GM19372 (cell line): ENCODE measurements around the gene ZBTB16.

Source experiments
- ATAC-seq: cut with Tn5 transposase; IDR thresholded peaks from one replicate; pipeline ENCODE4 v1.9.1; 2021; ENCODE audit warnings: mild to moderate bottlenecking, low read depth, moderate library complexity; ENCODE audit not compliant: unreplicated experiment

ZBTB16 gene

DNA sequence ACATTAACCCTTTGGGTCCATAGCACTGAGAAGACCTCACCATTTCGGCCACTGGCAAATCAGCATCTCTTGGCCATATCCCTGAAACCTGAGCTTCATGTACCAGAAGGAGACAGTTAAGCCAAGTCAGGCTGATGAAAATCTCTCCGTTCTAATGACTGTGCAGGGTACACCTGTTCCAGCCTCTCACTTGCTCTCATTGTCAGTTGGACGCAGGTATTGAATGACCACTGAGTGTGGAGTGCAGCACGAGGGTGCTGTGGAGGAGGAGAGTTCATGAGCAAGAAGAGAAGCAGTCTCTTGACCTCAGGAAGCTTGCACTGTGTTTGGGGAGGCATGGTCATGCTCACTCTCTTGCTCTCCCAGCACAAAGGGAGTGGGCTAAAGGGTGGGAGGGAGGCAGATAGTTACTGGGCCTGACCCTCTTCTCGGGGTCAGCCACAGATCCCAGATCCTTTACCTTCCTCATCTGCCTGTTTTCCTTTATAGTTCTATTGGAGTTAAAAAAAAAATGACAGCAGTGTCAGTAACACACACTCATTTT, 65.2 kb downstream of the ZBTB16 start:
- no peak for ATAC-seq

- ATAC-seq: no peak
These were observed 66.0 kb downstream of the ZBTB16 start for GRCh38 chr11:114125531-114125930.

- no peak for ATAC-seq
These were observed 66.4 kb downstream of the ZBTB16 start for GRCh38 chr11:114125959-114126358.

- ATAC-seq: no peak
These were observed 68.9 kb downstream of the ZBTB16 start for GRCh38 chr11:114128399-114128798.

GRCh38 chr11:114129142-114129541, 69.6 kb downstream of the ZBTB16 start:
- no peak for ATAC-seq

GRCh38 chr11:114129699-114130098, 70.2 kb downstream of the ZBTB16 start:
- ATAC-seq: no peak

DNA sequence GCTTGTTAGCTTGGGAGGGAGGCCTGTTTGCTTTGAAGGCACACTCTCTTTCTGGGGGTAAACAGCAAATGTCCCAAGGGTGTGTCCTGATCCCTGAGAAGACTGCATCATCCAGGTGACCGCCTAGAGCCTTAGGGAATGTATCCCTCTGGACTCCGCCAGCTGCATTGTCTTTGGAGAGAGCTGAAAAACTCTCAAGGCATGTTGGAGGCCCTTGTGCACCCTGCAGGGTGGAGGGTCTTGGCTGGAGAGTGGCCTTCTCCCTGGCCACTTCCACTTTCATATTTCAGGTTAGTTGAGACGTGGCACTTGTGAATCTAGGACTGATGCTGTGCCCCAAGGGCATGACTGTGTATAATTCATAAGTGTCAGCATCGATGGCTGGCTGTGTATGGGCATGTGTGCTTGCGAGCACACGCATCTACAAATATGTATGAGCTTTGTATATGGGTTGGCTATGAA, 70.6 kb downstream of the ZBTB16 start:
- ATAC-seq: no peak

DNA sequence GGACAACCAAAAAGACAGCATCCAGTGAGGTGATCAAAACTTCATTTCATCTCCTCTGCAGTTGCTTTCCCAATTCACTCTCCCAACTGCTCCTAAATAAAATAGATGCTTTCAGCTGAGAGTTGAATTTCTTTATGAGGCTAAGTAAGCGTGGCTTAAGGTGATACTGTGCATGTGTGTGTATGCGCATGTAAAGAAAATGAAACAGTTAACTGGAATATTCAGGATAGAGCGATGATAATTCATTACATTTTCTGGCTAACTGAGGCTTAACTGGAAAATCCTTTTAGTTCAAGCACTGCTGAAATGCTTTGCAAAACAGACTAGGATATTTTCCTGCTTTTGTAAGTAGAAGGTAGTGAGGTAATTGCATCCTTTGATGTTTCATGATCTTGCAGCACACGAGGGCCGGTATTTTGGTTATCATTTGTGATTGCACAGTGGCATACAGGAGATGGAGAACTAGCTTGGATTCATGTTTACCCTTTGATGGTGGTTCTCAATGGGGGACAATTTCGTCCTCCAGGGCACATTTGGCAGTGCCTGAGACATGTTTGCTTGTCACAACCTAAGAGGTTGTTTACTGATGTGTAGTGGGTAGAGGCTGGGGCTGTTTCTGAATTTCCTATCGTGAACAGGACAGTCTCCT, 71.2 kb downstream of the ZBTB16 start:
- no peak for ATAC-seq

DNA sequence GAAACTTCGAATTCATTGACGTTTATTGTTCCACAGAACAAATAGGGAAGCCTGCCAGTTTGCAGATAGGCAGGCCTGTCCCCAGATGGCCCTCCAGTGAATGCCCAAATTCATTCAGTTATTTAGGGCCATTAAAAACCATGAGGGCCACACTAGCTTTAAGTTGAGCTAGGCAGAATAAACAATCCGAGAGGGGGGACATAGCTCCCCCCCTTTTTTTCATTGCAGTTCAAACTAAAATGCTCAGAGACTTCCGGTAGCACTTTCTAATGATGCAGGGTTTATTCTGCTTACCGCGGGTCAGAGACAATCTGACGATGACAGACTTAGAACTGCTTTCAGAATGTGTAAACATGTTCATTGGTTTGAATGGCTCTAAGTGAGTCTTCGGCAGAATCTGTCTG, 72.0 kb downstream of the ZBTB16 start:
- no peak for ATAC-seq

DNA sequence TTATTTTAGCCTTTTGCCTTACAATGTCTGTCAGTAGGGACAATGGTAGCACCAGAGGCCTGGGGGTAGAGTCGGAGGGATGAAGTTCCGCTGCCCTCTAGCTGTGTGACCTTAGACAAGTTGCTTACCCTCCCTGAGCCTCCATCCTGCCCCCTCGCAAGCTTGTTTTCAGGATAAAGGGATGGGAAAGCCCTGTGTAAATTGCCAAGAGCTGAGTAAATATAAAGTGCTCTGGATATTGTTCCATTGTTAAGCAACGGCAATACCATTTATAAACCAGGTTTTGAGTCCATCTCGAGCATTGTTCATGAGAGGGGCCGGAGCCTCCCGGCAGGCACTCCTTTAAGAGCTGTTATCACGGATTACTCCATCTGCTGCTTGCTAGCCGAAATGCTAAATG, 72.9 kb downstream of the ZBTB16 start:
- ATAC-seq: no peak

DNA sequence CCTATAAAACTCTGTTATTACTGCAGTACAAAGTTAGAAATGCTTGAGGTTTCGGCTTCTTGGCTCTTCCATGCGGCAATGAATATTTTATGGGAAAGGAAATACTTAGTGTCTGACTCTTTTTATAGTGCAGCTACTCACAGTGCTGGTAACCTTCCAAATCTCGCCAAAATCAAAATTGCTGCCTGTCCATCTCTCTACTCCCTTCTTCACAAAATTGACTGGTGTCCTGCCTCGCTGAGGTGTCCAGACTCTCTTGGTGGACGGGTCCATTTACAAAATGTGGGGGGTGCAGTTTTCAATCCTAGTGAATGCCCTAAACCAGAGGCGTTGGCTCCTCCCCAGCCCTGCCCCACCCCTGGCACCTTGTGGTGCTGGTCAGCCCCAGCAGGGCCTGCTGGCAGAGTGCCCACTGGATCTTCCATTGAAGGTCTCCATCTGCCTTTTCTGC, 73.5 kb downstream of the ZBTB16 start:
- ATAC-seq: no peak

- ATAC-seq: no peak
These were observed 74.2 kb downstream of the ZBTB16 start for GRCh38 chr11:114133548-114134329.

DNA sequence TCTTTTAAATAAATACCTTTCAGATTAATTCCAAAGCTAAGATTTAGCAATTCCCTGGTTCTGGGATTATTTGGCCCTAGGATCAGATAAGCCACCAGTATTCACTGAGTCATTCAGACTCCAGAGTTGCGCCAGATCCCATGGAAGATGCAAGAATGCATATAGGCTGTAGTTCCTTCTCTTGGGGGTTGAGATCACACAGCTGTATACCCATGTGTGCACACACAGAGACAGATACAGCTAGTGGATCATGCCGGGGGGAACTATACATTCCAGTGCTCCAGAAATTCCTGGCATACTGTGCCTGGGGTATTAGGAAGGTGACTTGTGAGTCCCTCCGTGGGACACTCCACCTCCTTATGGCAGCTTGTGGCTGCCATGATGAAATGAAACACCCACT, 75.4 kb downstream of the ZBTB16 start:
- ATAC-seq: no peak

DNA sequence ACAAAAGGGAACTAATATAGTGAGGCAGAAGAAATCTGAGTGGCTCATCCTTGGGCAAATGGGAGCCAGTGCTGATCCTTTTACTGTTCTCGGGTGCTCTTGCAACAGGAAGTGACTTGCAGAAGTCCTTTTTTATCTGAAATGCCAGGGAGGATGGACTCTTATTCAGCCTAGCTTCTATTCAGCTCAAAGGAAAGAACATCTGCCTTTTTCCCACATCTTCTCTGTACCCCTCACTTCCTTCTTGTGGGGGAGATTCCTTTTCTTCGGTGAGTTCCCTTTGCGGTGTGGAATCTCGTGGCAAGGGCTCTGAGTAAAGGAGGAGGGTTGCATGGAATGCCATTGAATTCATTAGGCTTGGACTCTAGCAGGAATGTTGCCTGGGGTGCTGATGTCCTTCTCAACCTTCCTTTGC, 76.2 kb downstream of the ZBTB16 start:
- ATAC-seq: no peak

DNA sequence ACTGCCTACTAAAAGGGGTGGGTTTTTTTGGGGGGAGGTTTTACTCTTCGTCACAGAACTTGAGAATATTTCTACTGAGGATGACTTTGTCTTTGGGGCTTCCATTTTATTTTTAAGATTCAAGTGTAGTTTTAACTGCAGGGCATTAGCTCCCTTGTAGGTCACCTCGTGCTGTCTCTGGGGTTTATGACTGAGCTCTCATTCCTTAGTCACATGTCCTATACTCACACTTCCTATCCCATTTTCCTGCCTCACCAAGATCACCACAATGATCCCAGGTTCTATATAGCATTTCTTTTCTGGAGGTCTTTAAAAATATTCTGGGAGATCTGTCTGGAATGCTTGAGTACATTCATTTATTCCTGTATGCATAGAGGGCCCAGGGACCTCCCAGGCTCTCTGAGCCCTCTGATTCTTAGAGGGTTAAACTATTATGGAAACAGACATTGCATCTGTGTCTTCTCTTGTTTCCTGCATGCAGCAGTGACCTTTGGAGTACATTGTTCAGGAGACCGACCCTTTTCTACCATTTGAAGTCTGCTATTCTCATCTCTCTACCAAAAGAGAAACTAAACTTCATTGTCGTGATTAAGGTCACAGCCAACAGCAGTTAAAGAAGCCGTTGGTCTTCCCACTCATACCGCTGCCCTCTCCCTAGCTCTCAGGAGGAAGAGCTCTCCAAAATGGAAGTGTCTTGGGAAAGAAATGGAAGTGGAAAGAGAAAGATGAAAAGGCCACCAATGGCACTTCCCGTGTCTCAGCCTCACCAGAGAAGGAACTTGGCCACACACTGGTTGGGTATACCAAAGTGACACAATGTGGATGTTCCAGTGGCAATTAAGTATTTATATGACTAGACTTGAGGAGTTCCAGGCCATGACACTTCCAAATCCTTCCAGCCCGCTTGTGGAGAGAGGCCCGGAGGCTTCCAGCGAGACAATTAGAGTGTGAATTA, 77.5 kb downstream of the ZBTB16 start:
- no peak for ATAC-seq

DNA sequence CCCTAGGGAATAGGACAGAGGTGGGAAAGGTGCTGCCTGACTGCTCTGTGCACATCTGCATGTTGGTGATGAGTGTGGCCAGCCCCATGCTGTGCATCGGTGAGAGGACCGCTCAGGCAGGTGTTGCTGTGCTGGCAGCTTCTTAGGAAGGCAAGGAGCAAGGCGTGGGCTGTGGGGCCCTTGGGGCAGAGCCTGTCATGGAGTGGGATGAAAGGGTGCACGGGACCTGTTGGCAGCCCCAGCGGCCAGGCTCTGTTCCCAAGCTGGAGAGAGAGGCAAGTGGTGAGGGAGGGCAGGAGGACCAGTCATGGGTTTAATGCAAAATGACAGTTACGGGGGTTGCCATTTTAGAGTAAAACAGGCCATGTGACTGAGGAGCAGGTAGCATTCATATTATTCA, 78.3 kb downstream of the ZBTB16 start:
- no peak for ATAC-seq

DNA sequence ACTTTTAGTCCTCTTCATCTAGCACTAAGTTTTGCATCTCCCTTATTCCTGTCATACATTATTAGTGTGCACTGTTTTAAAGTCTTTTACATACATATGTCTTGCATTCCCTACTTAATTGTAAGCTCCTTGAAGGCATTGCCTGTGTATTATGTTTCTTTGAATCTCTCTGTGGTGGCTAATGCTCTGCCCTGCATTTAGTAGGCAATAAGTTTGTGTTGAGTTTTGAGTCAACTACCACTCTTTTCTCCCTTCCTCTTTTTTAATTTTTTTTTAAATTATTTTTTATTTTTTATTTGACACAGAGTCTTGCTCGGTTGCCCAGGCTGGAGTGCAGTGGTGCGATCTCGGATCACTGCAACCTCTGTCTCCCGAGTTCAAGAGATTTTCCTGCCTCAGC, 78.9 kb downstream of the ZBTB16 start:
- no peak for ATAC-seq

DNA sequence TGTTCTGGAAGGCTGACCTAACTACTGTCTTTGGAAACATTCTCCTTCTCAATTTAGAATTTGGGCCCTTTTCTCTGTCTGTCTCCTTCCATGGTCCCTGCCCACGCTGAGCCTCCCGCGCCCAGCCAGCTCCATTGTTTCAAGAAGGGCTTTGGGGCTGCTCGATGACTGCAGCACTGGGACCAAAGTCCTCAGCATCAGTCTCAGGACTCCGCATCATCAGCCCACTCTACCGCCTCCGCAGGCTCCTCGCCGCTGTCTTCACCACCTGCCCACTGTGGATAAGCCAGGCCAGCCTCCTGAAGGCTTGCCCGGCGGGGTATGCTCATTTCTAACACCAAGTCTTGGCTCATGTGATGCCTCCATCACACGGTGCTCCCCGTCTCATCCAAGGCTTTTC, 81.3 kb downstream of the ZBTB16 start:
- ATAC-seq: no peak

- ATAC-seq: no peak
These were observed 82.5 kb downstream of the ZBTB16 start for GRCh38 chr11:114141863-114142580.

DNA sequence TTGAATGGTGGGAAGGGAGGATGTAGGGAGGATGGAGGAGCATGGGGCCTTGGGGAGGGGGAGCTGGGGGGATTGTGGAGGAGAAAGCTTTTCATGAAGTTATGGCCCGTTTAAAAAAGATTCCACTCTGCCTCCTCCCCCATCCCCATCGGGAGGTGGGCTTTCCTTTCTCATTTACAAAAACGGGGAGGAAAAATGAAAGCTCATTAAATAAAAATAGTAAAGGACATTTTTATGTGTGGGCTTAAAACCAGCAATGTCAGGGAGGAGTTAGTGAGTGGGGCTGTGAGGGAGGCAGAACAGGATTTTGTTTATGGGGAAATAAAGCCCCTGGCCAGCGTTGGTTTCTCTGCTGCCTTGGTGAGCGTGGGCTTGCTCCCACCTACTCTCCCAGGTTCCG, 83.2 kb downstream of the ZBTB16 start:
- no peak for ATAC-seq
